HEK293T (cell line): Measurements from ENCODE around the gene TCF12.

Experiments
- CTCF ChIA-PET: fragments of 350-600 bp; formaldehyde crosslinking; extraction: SDS; loops from one replicate; lab custom pipeline; 2021; ENCODE audit warnings: antibody characterized with exemption, inconsistent platforms; lab: Yijun Ruan, JAX
- POLR2A ChIA-PET: fragments of 350-600 bp; formaldehyde crosslinking; extraction: SDS; loops from one replicate; lab custom pipeline; 2020; ENCODE audit warnings: antibody characterized with exemption, inconsistent platforms; lab: Yijun Ruan, JAX
- DNase-seq: peaks from one replicate; pipeline ENCODE4 v3.0.0; 2012; ENCODE audit warnings: mixed read lengths; ENCODE audit errors: extremely low spot score
- ARNT ChIP-seq: fragments of 450-650 bp; IDR thresholded peaks from 2 replicates; pipeline ENCODE4 v1.6.1; 2017; ENCODE audit warnings: mild to moderate bottlenecking
- BHLHE40 ChIP-seq: fragments of 450-650 bp; IDR thresholded peaks from 2 replicates; pipeline ENCODE4 v1.6.1; 2016; ENCODE audit warnings: mild to moderate bottlenecking, moderate library complexity, borderline replicate concordance
- CTBP1 ChIP-seq: fragments of 450-650 bp; IDR thresholded peaks from 2 replicates; pipeline ENCODE4 v1.6.1; 2016; ENCODE audit warnings: borderline replicate concordance
- ELF4 ChIP-seq: fragments of 450-650 bp; IDR thresholded peaks from 2 replicates; pipeline ENCODE4 v1.6.1; 2017; ENCODE audit warnings: antibody characterized with exemption
- FOXA1 ChIP-seq: fragments of 450-650 bp; IDR thresholded peaks from 2 replicates; pipeline ENCODE4 v1.6.1; 2016; ENCODE audit warnings: mild to moderate bottlenecking
- FOXK2 ChIP-seq: fragments of 450-650 bp; IDR thresholded peaks from 2 replicates; pipeline ENCODE4 v1.6.1; 2016; ENCODE audit warnings: mild to moderate bottlenecking
- FOXM1 ChIP-seq: fragments of 450-650 bp; IDR thresholded peaks from 2 replicates; pipeline ENCODE4 v1.6.1; 2017; ENCODE audit warnings: mild to moderate bottlenecking, borderline replicate concordance
- HDGF ChIP-seq: fragments of 450-650 bp; IDR thresholded peaks from 2 replicates; pipeline ENCODE4 v1.6.1; 2017; ENCODE audit warnings: antibody characterized with exemption, borderline replicate concordance
- L3MBTL2 ChIP-seq: fragments of 450-650 bp; conservative IDR thresholded peaks from 2 replicates; pipeline ENCODE4 v1.6.1; 2016; ENCODE audit warnings: mild to moderate bottlenecking
- LEF1 ChIP-seq: fragments of 450-650 bp; IDR thresholded peaks from 2 replicates; pipeline ENCODE4 v1.6.1; 2017; ENCODE audit warnings: mild to moderate bottlenecking, borderline replicate concordance
- NFRKB ChIP-seq: fragments of 450-650 bp; IDR thresholded peaks from 2 replicates; pipeline ENCODE4 v1.6.1; 2016; ENCODE audit warnings: mild to moderate bottlenecking, moderate library complexity
- SP1 ChIP-seq: fragments of 450-650 bp; IDR thresholded peaks from 2 replicates; pipeline ENCODE4 v1.6.1; 2017
- SUZ12 ChIP-seq: fragments of 450-650 bp; IDR thresholded peaks from 2 replicates; pipeline ENCODE4 v1.6.1; 2016; ENCODE audit warnings: mild to moderate bottlenecking
- TARDBP ChIP-seq: fragments of 450-650 bp; IDR thresholded peaks from 2 replicates; pipeline ENCODE4 v1.6.1; 2016
- ZNF384 ChIP-seq: fragments of 450-650 bp; IDR thresholded peaks from 2 replicates; pipeline ENCODE4 v1.6.1; 2016
- TF ChIP-seq, protein P1 (sequence below): fragments of 450-650 bp; IDR thresholded peaks from 2 replicates; pipeline ENCODE4 v1.6.1; 2016

The TCF12 gene

DNA sequence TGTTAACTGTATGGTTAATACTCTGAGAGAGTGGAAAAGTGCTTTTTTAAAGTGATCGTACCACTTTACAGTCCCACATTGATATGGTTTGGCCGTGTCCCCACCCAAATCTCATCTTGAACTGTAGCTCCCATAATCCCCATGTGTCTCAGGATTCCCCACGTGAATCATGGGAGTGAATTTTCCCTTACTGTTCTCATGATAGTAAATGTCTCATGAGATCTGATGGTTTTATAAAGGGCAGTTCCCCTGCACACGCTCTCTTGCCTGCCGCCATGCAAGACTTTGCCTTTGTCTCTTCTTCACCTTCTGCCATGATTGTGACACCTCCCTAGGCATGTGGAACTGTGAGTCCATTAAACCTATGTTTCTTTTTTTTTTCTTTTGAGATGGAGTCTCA lies 109.2 kb downstream of the TCF12 start:
- TF ChIP-seq, protein P1, sequence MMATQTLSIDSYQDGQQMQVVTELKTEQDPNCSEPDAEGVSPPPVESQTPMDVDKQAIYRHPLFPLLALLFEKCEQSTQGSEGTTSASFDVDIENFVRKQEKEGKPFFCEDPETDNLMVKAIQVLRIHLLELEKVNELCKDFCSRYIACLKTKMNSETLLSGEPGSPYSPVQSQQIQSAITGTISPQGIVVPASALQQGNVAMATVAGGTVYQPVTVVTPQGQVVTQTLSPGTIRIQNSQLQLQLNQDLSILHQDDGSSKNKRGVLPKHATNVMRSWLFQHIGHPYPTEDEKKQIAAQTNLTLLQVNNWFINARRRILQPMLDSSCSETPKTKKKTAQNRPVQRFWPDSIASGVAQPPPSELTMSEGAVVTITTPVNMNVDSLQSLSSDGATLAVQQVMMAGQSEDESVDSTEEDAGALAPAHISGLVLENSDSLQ, result no peak
- TF ChIP-seq HDGF, result no peak
- no peak for TF ChIP-seq ELF4
- DNase-seq, result no peak
- CTCF ChIA-PET, result no interaction called here
- POLR2A ChIA-PET, result no interaction called here

DNA sequence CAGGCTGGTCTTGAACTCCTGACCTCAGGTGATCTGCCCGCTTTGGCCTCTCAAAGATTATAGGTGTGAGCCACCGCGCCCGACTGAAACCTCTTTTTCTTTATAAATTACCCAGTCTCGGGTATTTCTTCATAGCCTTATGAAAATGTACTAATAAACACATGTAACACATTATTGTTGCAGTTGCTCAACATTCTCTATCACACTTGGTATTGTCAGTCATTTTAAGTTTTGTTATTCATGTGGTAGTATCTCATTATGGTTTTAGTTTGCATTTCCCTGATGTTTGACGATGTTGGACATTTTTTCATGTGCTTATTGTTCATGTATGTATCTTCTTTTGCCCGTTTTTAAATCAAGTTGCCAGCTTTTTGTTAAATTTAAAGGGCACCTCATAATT lies 109.7 kb downstream of the TCF12 start:
- ChIA-PET POLR2A (no interaction called here), CTCF (no interaction called here)
- DNase-seq, result no peak
- no peak for TF ChIP-seq SP1
- TF ChIP-seq FOXA1, result no peak
- TF ChIP-seq HDGF, result no peak
- TF ChIP-seq ARNT, result no peak
- TF ChIP-seq FOXM1, result no peak
- TF ChIP-seq SUZ12, result no peak
- no peak for TF ChIP-seq NFRKB
- TF ChIP-seq L3MBTL2, result no peak
- TF ChIP-seq ZNF384, result no peak
- TF ChIP-seq, protein P1, result no peak

DNA sequence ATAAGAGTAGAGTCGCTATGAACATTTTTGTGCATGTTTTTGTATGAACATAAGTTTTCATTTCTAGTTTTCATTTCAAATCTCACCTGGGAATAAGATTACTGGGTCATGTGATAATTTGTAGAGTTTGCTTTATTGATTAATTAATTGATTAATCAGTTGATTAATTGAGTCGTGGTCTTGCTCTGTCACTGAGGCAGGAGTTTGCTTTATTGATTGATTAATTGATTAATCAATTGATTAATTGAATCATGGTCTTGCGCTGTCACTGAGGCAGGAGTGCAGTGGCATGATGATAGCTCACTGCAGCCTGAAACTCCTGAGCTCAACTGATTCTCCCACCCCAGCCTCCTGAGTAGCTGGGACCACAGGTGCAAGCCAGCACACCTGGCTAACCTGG lies 111.6 kb downstream of the TCF12 start:
- DNase-seq, result no peak
- POLR2A ChIA-PET, result no interaction called here
- CTCF ChIA-PET, result no interaction called here
- TF ChIP-seq ZNF384, result no peak
- no peak for TF ChIP-seq BHLHE40
- no peak for TF ChIP-seq LEF1
- TF ChIP-seq HDGF, result no peak
- no peak for TF ChIP-seq L3MBTL2
- TF ChIP-seq SUZ12, result no peak
- no peak for TF ChIP-seq ARNT
- no peak for TF ChIP-seq TARDBP
- TF ChIP-seq CTBP1, result no peak
- no peak for TF ChIP-seq FOXK2
- no peak for TF ChIP-seq SP1
- TF ChIP-seq FOXM1, result no peak
- TF ChIP-seq NFRKB, result no peak
- TF ChIP-seq ELF4, result no peak
- TF ChIP-seq FOXA1, result no peak
- TF ChIP-seq, protein P1, result no peak

DNA sequence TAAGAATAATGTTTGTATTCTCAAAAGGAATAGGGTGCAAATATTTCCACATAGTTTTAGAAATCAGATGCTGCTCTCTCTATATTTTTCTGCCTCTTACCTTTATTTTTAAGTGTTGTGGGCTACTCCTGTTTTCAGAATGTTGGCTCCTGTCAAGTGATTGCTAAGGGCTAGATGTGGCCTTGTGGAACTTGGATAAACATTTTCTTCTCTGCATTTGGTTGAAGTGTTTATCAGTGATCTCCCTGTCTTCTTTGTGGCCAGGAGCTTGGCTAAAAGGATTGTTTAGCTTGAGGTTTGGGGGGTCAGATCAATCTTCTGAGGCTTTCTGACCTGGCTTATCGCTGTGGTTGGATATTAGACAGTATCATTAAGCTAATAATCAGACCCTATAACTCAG lies 112.6 kb downstream of the TCF12 start:
- no peak for DNase-seq
- ChIA-PET CTCF (interaction anchor here (0.6 kb wide), 1 partner anchor 1964 kb away, joined by 3 read pairs; no protein-coding TSS in a partner anchor), POLR2A (no interaction called here)
- TF ChIP-seq SUZ12 (no peak), ELF4 (no peak), HDGF (no peak), L3MBTL2 (no peak), LEF1 (no peak), ARNT (no peak), FOXM1 (no peak), FOXA1 (no peak), FOXK2 (no peak), TARDBP (no peak), ZNF384 (no peak), SP1 (no peak), NFRKB (no peak), BHLHE40 (no peak), CTBP1 (no peak)
- TF ChIP-seq, protein P1, result no peak

DNA sequence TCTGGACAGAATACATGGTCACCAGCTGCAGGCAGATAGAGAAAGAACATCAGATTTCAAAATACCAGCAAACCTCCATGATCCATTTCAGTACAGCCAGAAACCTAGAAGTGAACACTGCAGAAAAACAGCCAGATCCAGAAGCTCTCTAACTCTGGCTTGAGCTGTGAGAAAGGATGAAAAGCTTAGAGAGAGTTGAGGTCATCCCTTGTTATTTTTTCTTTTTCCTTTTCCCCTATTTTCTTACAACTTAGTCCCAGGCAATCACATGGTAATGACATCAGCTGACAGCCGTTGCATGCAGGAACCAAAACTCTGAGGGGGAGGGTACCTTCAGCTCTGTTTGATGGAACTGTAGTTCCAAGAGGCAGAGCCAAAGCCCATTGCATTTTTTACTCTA lies 113.2 kb downstream of the TCF12 start:
- peak; percentile 10 for DNase-seq
- CTCF ChIA-PET, result interaction anchor here (0.6 kb wide), 1 partner anchor 1964 kb away, joined by 3 read pairs; no protein-coding TSS in a partner anchor
- POLR2A ChIA-PET, result no interaction called here
- TF ChIP-seq L3MBTL2 (no peak; the same call in 1 of the 2 replicates), NFRKB (no peak), HDGF (no peak), FOXM1 (no peak), ARNT (no peak), LEF1 (no peak), CTBP1 (no peak), TARDBP (no peak), ZNF384 (no peak), SUZ12 (no peak), FOXK2 (no peak), FOXA1 (no peak), BHLHE40 (no peak)
- TF ChIP-seq, protein P1, result no peak

DNA sequence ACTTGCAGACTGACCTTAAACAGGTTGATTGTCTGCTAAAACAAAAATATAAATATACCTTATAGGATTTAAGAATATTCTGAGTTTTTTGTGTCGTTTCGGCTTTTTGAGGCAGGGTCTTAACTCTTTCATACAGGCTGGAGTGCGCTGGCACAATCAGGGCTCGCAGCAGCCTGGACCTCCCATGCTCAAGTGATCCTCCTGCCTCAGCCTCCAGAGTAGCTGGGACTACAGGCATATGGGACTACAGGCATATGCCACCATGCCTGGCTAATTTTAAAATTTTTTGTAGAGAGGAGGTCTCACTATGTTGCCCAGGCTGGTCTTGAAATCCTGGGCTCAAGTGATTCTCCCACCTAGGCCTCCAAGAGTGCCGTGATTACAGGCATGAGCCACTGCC lies 113.9 kb downstream of the TCF12 start:
- CTCF ChIA-PET, result no interaction called here
- TF ChIP-seq FOXK2 (no peak), FOXA1 (no peak), ZNF384 (no peak)
- POLR2A ChIA-PET, result no interaction called here
- DNase-seq, result no peak
